Right renal pelvis (tissue), 4 donors: Measurements from ENCODE around the gene LFNG. TPM values are rescaled to one million over a fixed set of nuclear protein-coding genes. Genes with fewer than 3 reads are reported as not detected.

ENCODE experiments used
- DNase-seq, 4 donors: peaks; one replicate each; pipeline ENCODE4 v3.0.0-alpha.2; 2013; ENCODE audit warnings: low read depth in 4 of 4, low spot score in 3 of 4, missing footprints in 1 of 4
- polyA plus RNA-seq, 4 donors: library from polyadenylated mRNA; unstranded; fragments of 120-200 nt; gene quantifications; one replicate each; pipeline ENCODE4 v1.2.1, GENCODE V29; 2013; ENCODE audit not compliant: insufficient read length in 4 of 4

Gene LFNG
- polyA plus RNA-seq, 4 donors, result 28.9 to 41.5 (median 33.1) TPM

GRCh38 chr7:2500701-2501100 lies 18.9 kb upstream of the LFNG start:
- no peak for DNase-seq

- DNase-seq, result no peak
These were observed 17.5 kb upstream of the LFNG start for GRCh38 chr7:2501947-2502646.

GRCh38 chr7:2502647-2502966 lies 17.0 kb upstream of the LFNG start:
- DNase-seq, result no peak

DNA sequence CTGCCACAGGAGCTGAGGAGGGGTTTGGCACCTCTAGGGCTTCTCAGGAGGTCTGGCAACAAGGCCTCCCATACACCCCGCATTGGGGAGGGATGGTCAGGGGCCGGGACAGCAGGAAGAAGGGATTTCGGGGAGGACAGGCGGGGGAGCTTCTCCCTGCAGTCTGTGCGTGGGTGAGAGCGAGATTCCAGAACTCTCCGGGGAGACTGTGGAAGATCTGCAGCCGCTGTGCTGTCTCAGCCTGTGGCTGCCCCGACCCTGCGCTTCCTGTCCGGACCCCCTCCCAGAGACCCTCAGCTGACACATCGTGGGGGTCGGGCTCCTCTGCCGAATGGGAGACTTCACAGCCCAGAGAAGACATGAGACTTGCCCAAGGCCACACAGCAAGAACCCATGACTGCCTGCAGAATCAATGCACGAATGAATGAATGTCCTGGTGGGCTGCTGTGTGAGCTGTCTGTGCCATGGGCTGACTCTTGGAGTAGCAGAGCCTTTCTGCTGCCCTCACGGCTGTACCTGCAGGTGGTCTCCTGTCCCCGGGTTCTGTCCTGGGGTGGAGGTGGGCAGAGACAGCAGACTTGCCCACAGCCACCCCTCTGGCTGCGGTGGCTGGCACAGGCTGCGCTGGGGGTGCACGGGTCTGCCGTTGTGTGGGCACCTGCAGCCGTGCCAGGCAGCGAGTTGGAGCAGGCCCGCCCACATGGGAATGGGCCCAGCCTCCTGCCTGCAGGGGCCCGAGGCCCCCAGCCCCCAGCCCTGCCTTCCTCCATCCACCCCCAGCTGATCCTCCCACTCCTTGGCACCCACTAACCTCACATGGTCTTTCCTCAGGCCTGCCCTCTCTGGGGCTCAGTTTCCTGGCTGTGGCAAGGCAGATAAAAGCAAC lies 16.3 kb upstream of the LFNG start:
- no peak for DNase-seq

DNA sequence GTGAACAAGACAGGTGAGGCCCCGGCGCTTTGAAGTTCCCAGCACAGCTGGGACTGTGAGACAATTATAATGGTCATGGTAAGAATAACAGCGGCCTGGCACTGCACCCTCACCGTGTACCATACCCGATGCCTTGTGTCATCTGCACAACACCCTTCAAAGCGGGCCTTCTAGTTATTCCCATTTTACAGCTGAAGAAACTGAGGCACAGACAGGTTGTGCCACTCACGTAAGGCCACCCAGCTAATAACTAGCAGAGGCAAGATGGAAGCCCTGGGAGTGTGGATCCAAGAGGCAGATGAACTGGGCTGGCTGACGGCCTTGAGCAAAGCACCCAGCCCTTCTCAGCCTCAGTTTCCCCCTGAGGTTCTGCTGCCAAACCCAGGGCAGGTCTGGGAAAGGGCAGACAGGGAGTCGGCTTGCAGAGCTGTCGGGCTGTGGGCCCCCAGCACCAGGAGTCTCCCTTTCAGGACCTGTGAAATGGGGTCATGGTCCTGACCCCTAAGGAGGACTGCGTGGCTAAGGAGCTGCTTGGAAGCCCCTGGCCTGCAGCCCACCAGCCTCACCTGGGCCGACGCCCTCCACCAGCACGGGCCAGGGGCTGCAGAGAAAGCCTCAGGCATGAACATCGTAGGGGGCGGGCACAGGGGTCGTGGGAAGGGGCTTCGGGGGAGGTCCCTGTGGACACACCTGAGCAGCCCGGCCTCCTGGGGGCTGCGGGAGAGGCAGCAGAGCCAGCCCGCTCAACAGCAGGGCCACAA lies 15.3 kb upstream of the LFNG start:
- DNase-seq, result no peak

DNA sequence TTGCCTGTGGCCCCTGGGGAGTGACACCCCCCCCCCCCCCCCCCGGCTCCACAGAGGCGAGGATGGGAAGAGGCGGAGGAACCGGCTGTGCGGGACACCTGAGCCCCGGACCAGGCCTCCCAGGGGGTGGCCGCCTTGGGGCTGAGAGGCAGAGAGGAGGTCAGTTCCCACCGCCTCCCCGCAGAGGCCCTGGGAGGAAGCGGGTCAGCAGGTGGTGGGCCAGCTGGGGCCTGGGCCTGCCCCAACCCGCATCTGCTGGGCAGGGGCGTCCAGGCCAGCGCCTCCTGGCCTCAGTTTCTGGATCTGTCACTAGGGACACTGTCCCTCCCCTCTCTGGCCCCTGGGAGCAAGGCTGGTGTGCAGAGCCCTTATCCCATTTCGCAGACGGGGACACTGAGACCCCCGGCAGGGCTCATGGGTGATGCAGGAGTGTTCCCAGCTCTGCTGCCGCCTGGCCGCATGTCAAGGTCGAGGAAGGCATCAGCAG lies 14.6 kb upstream of the LFNG start:
- no peak for DNase-seq

GRCh38 chr7:2505401-2505800 lies 14.2 kb upstream of the LFNG start:
- DNase-seq, result no peak

- DNase-seq, result no peak
These were observed 12.2 kb upstream of the LFNG start for GRCh38 chr7:2507208-2507916.

DNA sequence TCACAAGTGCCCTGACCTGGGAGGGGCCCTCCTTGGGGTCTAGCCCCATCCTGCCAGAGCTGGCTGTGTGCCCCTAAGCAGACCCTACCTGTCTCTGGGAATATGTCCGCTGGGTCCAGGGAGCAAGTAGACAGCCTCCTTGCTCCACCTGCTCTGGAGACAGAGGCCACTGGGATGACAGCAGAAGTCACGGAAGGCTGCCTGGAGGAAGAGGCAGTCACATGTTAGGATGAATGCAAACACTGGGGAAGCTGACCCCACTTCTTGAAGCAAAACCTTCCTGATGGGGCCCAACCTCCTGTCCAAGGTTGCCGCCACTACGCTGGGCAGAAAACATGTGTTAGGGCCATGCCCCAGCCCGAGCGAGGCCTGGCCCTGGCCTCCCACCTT lies 11.7 kb upstream of the LFNG start:
- no peak for DNase-seq

DNA sequence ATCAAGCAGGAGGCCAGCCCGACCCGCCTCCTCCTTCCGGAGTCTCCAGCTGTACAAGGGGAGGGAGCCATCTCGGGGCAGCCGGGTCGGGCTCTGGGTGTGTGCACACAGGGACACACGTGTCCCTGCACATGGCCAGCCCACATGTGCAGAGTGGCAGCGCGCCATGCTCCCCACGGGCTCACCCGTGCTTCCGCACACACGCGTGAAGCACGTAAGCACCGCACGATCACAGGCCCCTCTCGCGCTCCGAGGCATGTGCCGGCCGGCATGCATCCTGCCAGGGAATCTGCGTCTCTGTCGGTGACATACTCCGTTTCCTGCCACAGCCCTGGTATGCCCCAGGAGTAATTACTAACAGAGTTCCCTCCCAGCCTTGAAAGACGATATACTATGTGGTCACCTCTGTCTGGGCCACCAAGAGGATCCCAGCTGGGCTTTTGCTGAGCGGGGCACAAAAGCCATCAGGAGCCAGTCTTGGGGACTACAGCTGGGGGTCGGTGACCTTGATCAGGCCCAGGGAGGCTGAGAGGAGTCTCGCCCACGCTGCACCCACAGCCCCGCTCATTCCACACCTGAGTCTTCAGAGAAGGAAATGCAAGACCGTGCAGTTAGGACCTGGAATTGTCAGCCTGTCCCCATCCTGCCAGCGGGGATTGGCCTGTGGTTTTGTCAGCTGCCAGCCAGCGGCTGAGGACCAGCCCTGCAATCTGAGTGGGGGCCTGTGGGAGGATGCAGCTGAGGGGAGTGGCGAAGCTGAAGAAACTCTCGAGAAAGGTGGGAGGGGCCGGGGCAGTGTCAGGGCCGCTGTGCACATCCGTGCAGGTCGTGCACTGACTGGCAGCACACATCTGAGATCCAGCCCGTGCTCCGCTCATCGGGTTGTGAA lies 11.0 kb upstream of the LFNG start:
- DNase-seq, result no peak

DNA sequence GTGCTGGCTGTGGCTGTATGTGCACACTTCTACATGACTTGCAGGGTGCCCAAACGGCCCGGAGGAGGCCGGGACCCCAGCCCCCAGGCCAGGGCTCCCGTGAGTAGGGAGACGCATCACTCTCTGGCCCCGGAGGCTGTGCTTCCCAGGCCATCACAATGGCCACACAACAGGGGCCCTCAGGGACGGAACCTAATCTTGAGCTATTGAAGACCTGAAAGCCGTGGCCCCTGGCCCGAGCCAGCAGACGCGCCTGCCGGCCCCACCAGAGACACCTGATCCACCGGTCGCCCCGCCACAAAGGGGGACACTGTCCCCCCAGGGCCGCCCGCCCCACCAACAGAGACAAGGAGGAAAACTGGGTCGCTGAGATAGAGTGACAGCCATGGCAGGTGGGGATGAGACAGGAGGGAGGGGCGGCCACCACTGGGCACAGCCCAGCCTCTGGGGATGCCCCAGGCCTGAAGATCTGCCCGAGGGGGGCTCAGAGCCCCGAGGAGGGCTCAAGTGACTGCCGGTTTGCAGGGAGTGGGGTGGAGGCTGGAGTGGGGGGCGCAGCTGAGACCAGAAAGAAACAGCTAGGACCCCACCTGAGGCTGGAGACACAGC lies 10.2 kb upstream of the LFNG start:
- DNase-seq, result no peak

GRCh38 chr7:2510130-2510776 lies 9.3 kb upstream of the LFNG start:
- DNase-seq, result no peak

- DNase-seq, result no peak
These were observed 8.4 kb upstream of the LFNG start for GRCh38 chr7:2510909-2511768.

GRCh38 chr7:2511769-2512168 lies 7.8 kb upstream of the LFNG start:
- DNase-seq, result no peak

DNA sequence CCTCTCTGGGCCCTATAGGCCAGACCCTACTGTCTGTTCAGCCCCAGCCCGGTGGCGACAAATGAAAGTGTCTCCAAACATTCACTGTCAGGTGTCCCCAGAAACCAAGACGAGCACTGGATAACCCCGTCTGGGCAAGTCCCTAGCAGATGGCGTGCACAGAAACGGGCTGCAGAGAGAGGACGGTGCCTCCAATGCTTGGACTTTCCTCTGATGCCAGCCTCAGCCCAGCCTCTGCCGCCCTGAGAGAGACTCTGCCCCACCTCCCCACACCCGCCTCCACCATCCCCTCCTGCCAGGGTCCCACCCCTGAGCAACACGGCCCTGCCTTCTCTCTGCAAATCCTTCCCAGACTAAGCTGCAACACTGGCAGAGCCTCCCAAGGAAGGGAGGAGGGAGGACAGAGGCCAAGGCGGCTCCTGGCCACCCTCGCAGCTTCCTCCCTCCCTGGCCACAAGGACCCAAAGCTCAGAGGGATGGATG lies 7.4 kb upstream of the LFNG start:
- DNase-seq, result no peak

DNA sequence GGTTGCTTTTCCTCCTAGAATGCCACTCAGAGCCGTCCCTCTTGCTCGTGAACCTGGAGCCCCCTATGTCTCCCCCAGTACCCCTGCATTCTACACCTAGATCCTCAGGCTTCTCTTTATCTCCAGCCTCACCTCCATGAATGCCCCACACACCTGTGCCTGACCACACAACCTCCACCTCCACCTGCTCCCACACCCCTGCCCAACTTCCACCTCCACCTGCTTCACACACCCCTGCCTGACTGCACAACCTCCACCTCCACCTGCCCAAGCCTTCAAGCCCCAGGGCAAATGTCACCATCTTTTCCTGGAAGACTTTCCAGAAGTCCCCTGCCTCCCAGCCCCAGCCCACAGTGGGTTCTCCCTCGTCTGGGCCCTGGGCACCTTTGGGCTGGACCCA lies 6.9 kb upstream of the LFNG start:
- DNase-seq, result no peak

DNA sequence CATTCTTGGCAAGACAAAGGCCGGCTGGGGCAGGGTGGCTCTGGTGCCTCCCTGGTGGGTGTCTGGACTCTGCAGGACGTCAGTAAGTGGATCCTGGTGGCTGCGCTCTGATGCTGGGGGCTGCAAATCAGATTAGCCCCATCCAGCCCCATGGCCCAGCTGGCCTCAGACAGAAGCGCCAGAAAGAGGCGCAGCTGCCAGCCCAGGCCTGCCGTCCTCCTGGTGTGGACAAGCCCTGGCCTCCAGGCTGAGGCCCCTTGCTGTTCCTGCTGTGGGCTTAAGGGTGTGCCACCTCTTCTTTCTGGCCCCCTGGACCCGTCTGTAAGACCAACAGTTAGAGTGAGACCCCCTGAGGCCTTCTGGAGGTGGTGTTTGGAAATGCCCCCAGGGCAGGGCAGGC lies 5.9 kb upstream of the LFNG start:
- no peak for DNase-seq
